PFSK-1 (cell line): Measurements from ENCODE around the gene RPS6KA2.

ENCODE experiments used
- FOXP2 ChIP-seq: optimal IDR thresholded peaks from 2 replicates; pipeline ENCODE3; 2011; ENCODE audit warnings: borderline replicate concordance, control low read depth, inconsistent platforms; ENCODE audit not compliant: insufficient read depth; ENCODE audit errors: extremely low read length, extremely low read depth
- POLR2AphosphoS5 ChIP-seq: IDR thresholded peaks from 2 replicates; pipeline ENCODE4 v1.6.1; 2012; ENCODE audit warnings: low read depth, mild to moderate bottlenecking, control low read depth, low read length, moderate library complexity
- REST ChIP-seq, 2 experiments: IDR thresholded peaks; 2 replicates each; pipeline versions ENCODE4 v1.6.1 to v1.8.0; 2011 to 2012; ENCODE audit warnings: low read depth in 2 of 2, low read length in 2 of 2, control low read depth in 1 of 2, inconsistent platforms in 1 of 2, mild to moderate bottlenecking in 1 of 2, moderate library complexity in 1 of 2; ENCODE audit not compliant: insufficient read depth in 1 of 2
- SIN3A ChIP-seq: IDR thresholded peaks from 2 replicates; pipeline ENCODE4 v1.6.1; 2012; ENCODE audit warnings: mild to moderate bottlenecking, low read length, moderate library complexity, borderline replicate concordance; ENCODE audit not compliant: insufficient read depth
- TAF1 ChIP-seq: IDR thresholded peaks from 2 replicates; pipeline ENCODE4 v1.6.1; 2012; ENCODE audit warnings: low read length, control low read depth, borderline replicate concordance; ENCODE audit not compliant: insufficient read depth

Gene RPS6KA2

GRCh38 chr6:166398348-166398747 is 228.7 kb downstream of the RPS6KA2 start:
- TF ChIP-seq FOXP2 = no peak
- TF ChIP-seq POLR2AphosphoS5 = no peak
- no peak for TF ChIP-seq TAF1
- TF ChIP-seq REST (IDR thresholded peaks at IDR 0.05; ENCODE audit: insufficient read depth in 1 of 2, low read depth in 2 of 2, low read length in 2 of 2) = no peak
- no peak for TF ChIP-seq SIN3A

- TF ChIP-seq SIN3A = no peak
Measured at GRCh38 chr6:166397849-166398248, 229.2 kb downstream of the RPS6KA2 start.

GRCh38 chr6:166395778-166396177 is 231.3 kb downstream of the RPS6KA2 start:
- TF ChIP-seq POLR2AphosphoS5 (no peak), SIN3A (no peak), TAF1 (no peak), REST (IDR thresholded peaks at IDR 0.05; ENCODE audit: insufficient read depth in 1 of 2, low read depth in 2 of 2, low read length in 2 of 2) (no peak), FOXP2 (no peak)

- TF ChIP-seq REST (IDR thresholded peaks at IDR 0.05; ENCODE audit: insufficient read depth in 1 of 2, low read depth in 2 of 2, low read length in 2 of 2) (no peak), SIN3A (no peak), FOXP2 (no peak), TAF1 (no peak), POLR2AphosphoS5 (no peak)
Measured at GRCh38 chr6:166395351-166395750, 231.7 kb downstream of the RPS6KA2 start.

GRCh38 chr6:166394036-166394892 is 232.8 kb downstream of the RPS6KA2 start:
- TF ChIP-seq SIN3A = no peak
- no peak for TF ChIP-seq REST (IDR thresholded peaks at IDR 0.05; ENCODE audit: insufficient read depth in 1 of 2, low read depth in 2 of 2, low read length in 2 of 2)
- TF ChIP-seq POLR2AphosphoS5 = no peak
- TF ChIP-seq TAF1 = no peak
- no peak for TF ChIP-seq FOXP2
